Liver (tissue), 9 donors: ENCODE measurements around the gene OXCT1. TPM values are rescaled to one million over a fixed set of nuclear protein-coding genes. Genes with fewer than 3 reads are reported as not detected.

Source experiments
- DNase-seq: peaks from one replicate; pipeline ENCODE4 v3.0.0-alpha.2; 2017; ENCODE audit warnings: low spot score
- H3K27ac ChIP-seq, 2 donors: one replicate each; pipeline ENCODE4 v1.7.0; 2013; ENCODE audit warnings: inconsistent platforms in 2 of 2, low read length in 2 of 2, control low read depth in 1 of 2, low read depth in 1 of 2, mild to moderate bottlenecking in 1 of 2
- H3K27me3 ChIP-seq, 4 donors: one replicate each; pipeline versions ENCODE4 v1.6.1 to v1.7.0; 2013; ENCODE audit warnings: low read length in 3 of 4, inconsistent platforms in 1 of 4, mild to moderate bottlenecking in 1 of 4, moderate library complexity in 1 of 4; ENCODE audit not compliant: control insufficient read depth in 4 of 4, insufficient read depth in 4 of 4
- H3K36me3 ChIP-seq, 4 donors: one replicate each; pipeline versions ENCODE4 v1.6.1 to v1.7.0; 2013; ENCODE audit warnings: low read length in 3 of 4, mild to moderate bottlenecking in 3 of 4, low read depth in 1 of 4, moderate library complexity in 1 of 4; ENCODE audit not compliant: control insufficient read depth in 4 of 4, insufficient read depth in 3 of 4
- H3K4me1 ChIP-seq, 4 donors: one replicate each; pipeline versions ENCODE4 v1.6.1 to v1.7.0; 2013; ENCODE audit warnings: low read length in 3 of 4, mild to moderate bottlenecking in 3 of 4, moderate library complexity in 1 of 4; ENCODE audit not compliant: control insufficient read depth in 4 of 4, insufficient read depth in 4 of 4
- H3K4me3 ChIP-seq, 3 donors: one replicate each; pipeline versions ENCODE4 v1.6.1 to v1.7.0; 2013; ENCODE audit warnings: low read length in 3 of 3, control low read depth in 1 of 3, low read depth in 1 of 3, mild to moderate bottlenecking in 1 of 3
- H3K9ac ChIP-seq, 2 donors: one replicate each; pipeline ENCODE4 v1.7.0; 2013; ENCODE audit warnings: low read length in 2 of 2, mild to moderate bottlenecking in 2 of 2, moderate library complexity in 2 of 2, control low read depth in 1 of 2, low read depth in 1 of 2
- H3K9me3 ChIP-seq, 4 donors: one replicate each; pipeline versions ENCODE4 v1.6.1 to v1.7.0; 2013; ENCODE audit warnings: low read length in 3 of 4; ENCODE audit not compliant: control insufficient read depth in 4 of 4
- ATF3 ChIP-seq: IDR thresholded peaks from 2 replicates; pipeline ENCODE4 v1.6.1; 2016; ENCODE audit warnings: antibody characterized with exemption
- CTCF ChIP-seq: fragments of 150-350 bp; IDR thresholded peaks from 2 replicates; pipeline ENCODE4 v1.5.1; 2017; ENCODE audit warnings: improper control_type of control experiment, low read depth, low read length; ENCODE audit not compliant: missing input control
- EGR1 ChIP-seq, 2 donors: IDR thresholded peaks; 2 replicates each; pipeline ENCODE4 v1.6.1; 2016 to 2018; ENCODE audit warnings: antibody characterized with exemption in 2 of 2, low read depth in 2 of 2
- FOXA1 ChIP-seq: IDR thresholded peaks from 2 replicates; pipeline ENCODE4 v1.6.1; 2016; ENCODE audit warnings: antibody characterized with exemption
- FOXA2 ChIP-seq: IDR thresholded peaks from 2 replicates; pipeline ENCODE4 v1.6.1; 2016; ENCODE audit warnings: antibody characterized with exemption
- GABPA ChIP-seq, 2 donors: IDR thresholded peaks in 1 of 2; conservative IDR thresholded peaks in 1 of 2; 2 replicates each; pipeline ENCODE4 v1.6.1; 2016; ENCODE audit warnings: antibody characterized with exemption in 2 of 2, mild to moderate bottlenecking in 1 of 2, moderate library complexity in 1 of 2
- HNF4A ChIP-seq, 2 donors: conservative IDR thresholded peaks; 2 replicates each; pipeline ENCODE4 v1.6.1; 2016; ENCODE audit warnings: antibody characterized with exemption in 2 of 2, mild to moderate bottlenecking in 2 of 2
- HNF4G ChIP-seq: IDR thresholded peaks from 2 replicates; pipeline ENCODE4 v1.6.1; 2016; ENCODE audit warnings: antibody characterized with exemption
- JUND ChIP-seq, 2 donors: IDR thresholded peaks; 2 replicates each; pipeline ENCODE4 v1.6.1; 2016; ENCODE audit warnings: antibody characterized with exemption in 2 of 2
- MAX ChIP-seq: IDR thresholded peaks from 2 replicates; pipeline ENCODE4 v1.6.1; 2016; ENCODE audit warnings: antibody characterized with exemption
- NR2F2 ChIP-seq: IDR thresholded peaks from 2 replicates; pipeline ENCODE4 v1.6.1; 2016; ENCODE audit warnings: antibody characterized with exemption
- RAD21 ChIP-seq, 2 donors: IDR thresholded peaks; 2 replicates each; pipeline ENCODE4 v1.6.1; 2016; ENCODE audit warnings: antibody characterized with exemption in 2 of 2, mild to moderate bottlenecking in 2 of 2
- REST ChIP-seq: IDR thresholded peaks from 2 replicates; pipeline ENCODE4 v1.6.1; 2016; ENCODE audit warnings: antibody characterized with exemption, mild to moderate bottlenecking
- RXRA ChIP-seq, 2 donors: IDR thresholded peaks; 2 replicates each; pipeline ENCODE4 v1.6.1; 2017 to 2018; ENCODE audit warnings: antibody characterized with exemption in 2 of 2, mild to moderate bottlenecking in 1 of 2
- TAF1 ChIP-seq: conservative IDR thresholded peaks from 2 replicates; pipeline ENCODE4 v1.6.1; 2016; ENCODE audit warnings: antibody characterized with exemption, mild to moderate bottlenecking
- YY1 ChIP-seq: IDR thresholded peaks from 2 replicates; pipeline ENCODE4 v1.6.1; 2016; ENCODE audit warnings: antibody characterized with exemption, mild to moderate bottlenecking
- ZBTB33 ChIP-seq: IDR thresholded peaks from 2 replicates; pipeline ENCODE4 v1.6.1; 2016; ENCODE audit warnings: antibody characterized with exemption
- WGBS: extraction: QIAGEN DNeasy Blood & Tissue Kit; methylation state at CpG from one replicate; pipeline ENCODE4 v1.1.7; 2013; 5-methylcytosine and 5-hydroxymethylcytosine counted together
- polyA plus RNA-seq, 2 donors: library from polyadenylated mRNA; stranded (reverse) in 1 of 2; unstranded in 1 of 2; fragments of 200-250 nt in 1 of 2; fragments of >200 nt in 1 of 2; fragmentation: Nextera tagmentation in 1 of 2; extraction: Ambion mirVana in 1 of 2; gene quantifications; one replicate each; pipeline versions ENCODE4 v1.2.1 to v1.2.3, GENCODE V29; 2013 to 2015
- total RNA-seq, 2 donors: library from RNA; depleted of rRNA; stranded (reverse); fragments of >200 nt; gene quantifications; one replicate each; pipeline ENCODE4 v1.2.3, GENCODE V29; 2014
- donor health status: healthy.
- donor health status: healthy.
- donor health status: healthy.
- donor health status: healthy.
- donor health status: healthy.

The OXCT1 gene
- total and polyA plus RNA-seq, 4 donors: 0.72 to 10.7 (median 1.1) TPM

- no peak for TF ChIP-seq JUND (IDR thresholded peaks at IDR 0.05)
These were observed 15.1 kb upstream of the OXCT1 start (continued) for GRCh38 chr5:41885286-41885685.

GRCh38 chr5:41883936-41884335 lies 13.7 kb upstream of the OXCT1 start:
- Histone ChIP-seq H3K36me3 (no peaks in the 10 kb centered on the region), H3K27ac (no peak overlapping the region), H3K9ac (no peak overlapping the region), H3K4me1 (no peaks in the 10 kb centered on the region), H3K4me3 (no peak overlapping the region), H3K9me3 (no peaks in the 10 kb centered on the region), H3K27me3 (peaks cover 0 to 5% (median 1%) of the 10 kb centered on the region in 4 donors)
- 96% methylated on average over 2 of the region's 2 CpGs for WGBS
- DNase-seq: no peak
- TF ChIP-seq RXRA (IDR thresholded peaks at IDR 0.05) (no peak), TAF1 (no peak), CTCF (no peak), RAD21 (IDR thresholded peaks at IDR 0.05) (no peak), ATF3 (no peak), REST (no peak), FOXA1 (no peak), HNF4G (no peak)

GRCh38 chr5:41883243-41883642 lies 13.0 kb upstream of the OXCT1 start:
- Histone ChIP-seq H3K27me3 (peaks cover 0 to 5% (median 1%) of the 10 kb centered on the region in 4 donors), H3K9ac (no peak overlapping the region), H3K27ac (no peak overlapping the region), H3K36me3 (no peaks in the 10 kb centered on the region), H3K4me1 (no peaks in the 10 kb centered on the region), H3K9me3 (no peaks in the 10 kb centered on the region), H3K4me3 (no peak overlapping the region)
- no peak for DNase-seq
- WGBS: 82% methylated on average over 3 of the region's 3 CpGs
- no peak for TF ChIP-seq JUND (IDR thresholded peaks at IDR 0.05)
- TF ChIP-seq GABPA (IDR thresholded peaks at IDR 0.05 in 1 of 2, conservative IDR thresholded peaks at IDR 0.05 in 1 of 2): no peak
- TF ChIP-seq MAX: no peak
- TF ChIP-seq HNF4A (conservative IDR thresholded peaks at IDR 0.05): no peak
- no peak for TF ChIP-seq FOXA1
- TF ChIP-seq ZBTB33: no peak
- TF ChIP-seq FOXA2: no peak
- no peak for TF ChIP-seq CTCF
- TF ChIP-seq YY1: no peak
- TF ChIP-seq RXRA (IDR thresholded peaks at IDR 0.05): no peak
- no peak for TF ChIP-seq NR2F2
- no peak for TF ChIP-seq TAF1
- TF ChIP-seq EGR1 (IDR thresholded peaks at IDR 0.05; ENCODE audit: low read depth in 2 of 2): no peak
